DND-41 (cell line): ENCODE measurements around the gene SPATA22.
"Not testable (repeated sequence)": the region's sequence is repeated elsewhere in the genome, so short reads cannot be mapped to it uniquely, and the experiment has no call there.

Experiments used
- CTCF ChIP-seq: IDR thresholded peaks from 2 replicates; pipeline ENCODE4 v1.5.1; 2012; ENCODE audit warnings: borderline replicate concordance, low read length, moderate library complexity, mild to moderate bottlenecking; ENCODE audit not compliant: poor library complexity, severe bottlenecking; ENCODE audit errors: extremely low read depth
- EZH2 ChIP-seq: IDR thresholded peaks from 3 replicates; pipeline ENCODE4 v1.6.1; 2012; ENCODE audit warnings: borderline replicate concordance, low read depth, mild to moderate bottlenecking, moderate library complexity, low read length, inconsistent platforms; ENCODE audit not compliant: severe bottlenecking

- not testable (repeated sequence) for TF ChIP-seq EZH2, CTCF
Measured at GRCh38 chr17:3514167-3514566, 42.5 kb upstream of the SPATA22 start.
